Measurements from ENCODE around the gene USP22.

USP22 gene

GRCh38 chr17:21042458-21043295, at the start of gene USP22:
Gene USP22, minus strand, starts transcription at chr17:21043011. Its CDS starts 176 bp downstream, at chr17:21042835.
- H3K4me2 ChIP-seq: peak within 1 kb of the TSS; percentile 71
- H3K27me3 ChIP-seq (ENCODE audit: insufficient read depth, low read depth): no peaks in the 10 kb centered on the region
- peaks cover 13% of the 10 kb centered on the region; the same call in 1 of the 2 replicates for H4K20me1 ChIP-seq (ENCODE audit: insufficient read depth)
- peak within 1 kb of the TSS; percentile 74 for H2AFZ ChIP-seq (ENCODE audit: low read depth)
- no peak for TF ChIP-seq CTCF (conservative IDR thresholded peaks at IDR 0.05; ENCODE audit: low read depth, low read length)
- peaks cover 45% of the 10 kb centered on the region for H3K79me2 ChIP-seq (ENCODE audit: insufficient read depth, low read depth)
- peaks cover 40% of the 10 kb centered on the region for H3K4me1 ChIP-seq (ENCODE audit: low read depth, poor library complexity, severe bottlenecking)
- peak within 1 kb of the TSS; percentile 88 for H3K9ac ChIP-seq
- peak within 1 kb of the TSS; percentile 92 for H3K27ac ChIP-seq
- no peak within 1 kb of the TSS for H3K4me3 ChIP-seq (IDR thresholded peaks at IDR 0.05; ENCODE audit: insufficient read depth, low read depth, low read length)
- no peaks in the 10 kb centered on the region for H3K36me3 ChIP-seq (ENCODE audit: insufficient read depth)

GRCh38 chr17:21090902-21091618, 48.2 kb upstream of the USP22 start:
- H2AFZ ChIP-seq (ENCODE audit: low read depth): no peak overlapping the region
- no peaks in the 10 kb centered on the region for H3K27me3 ChIP-seq (ENCODE audit: insufficient read depth, low read depth)
- no peaks in the 10 kb centered on the region for H3K4me1 ChIP-seq (ENCODE audit: low read depth, poor library complexity, severe bottlenecking)
- no peaks in the 10 kb centered on the region for H3K36me3 ChIP-seq (ENCODE audit: insufficient read depth)
- no peak overlapping the region for H3K4me3 ChIP-seq (IDR thresholded peaks at IDR 0.05; ENCODE audit: insufficient read depth, low read depth, low read length)
- no peak for TF ChIP-seq CTCF (conservative IDR thresholded peaks at IDR 0.05; ENCODE audit: low read depth, low read length)
- H3K9ac ChIP-seq: no peak overlapping the region
- no peak overlapping the region for H3K4me2 ChIP-seq
- no peaks in the 10 kb centered on the region for H4K20me1 ChIP-seq (ENCODE audit: insufficient read depth)
- no peaks in the 10 kb centered on the region for H3K79me2 ChIP-seq (ENCODE audit: insufficient read depth, low read depth)
- H3K27ac ChIP-seq: no peak overlapping the region

- H3K4me3 ChIP-seq (IDR thresholded peaks at IDR 0.05; ENCODE audit: insufficient read depth, low read depth, low read length): no peak overlapping the region
- no peaks in the 10 kb centered on the region for H3K79me2 ChIP-seq (ENCODE audit: insufficient read depth, low read depth)
- no peak overlapping the region for H3K27ac ChIP-seq
- no peaks in the 10 kb centered on the region for H3K4me1 ChIP-seq (ENCODE audit: low read depth, poor library complexity, severe bottlenecking)
- H3K27me3 ChIP-seq (ENCODE audit: insufficient read depth, low read depth): no peaks in the 10 kb centered on the region
- H3K4me2 ChIP-seq: no peak overlapping the region
- H3K36me3 ChIP-seq (ENCODE audit: insufficient read depth): no peaks in the 10 kb centered on the region
- H2AFZ ChIP-seq (ENCODE audit: low read depth): no peak overlapping the region
- no peak overlapping the region for H3K9ac ChIP-seq
- H4K20me1 ChIP-seq (ENCODE audit: insufficient read depth): no peaks in the 10 kb centered on the region
- TF ChIP-seq CTCF (conservative IDR thresholded peaks at IDR 0.05; ENCODE audit: low read depth, low read length): no peak
Observed at GRCh38 chr17:21089933-21090901, 47.4 kb upstream of the USP22 start.

GRCh38 chr17:21089145-21089544, 46.3 kb upstream of the USP22 start:
- Histone ChIP-seq H3K4me1 (ENCODE audit: low read depth, poor library complexity, severe bottlenecking) (no peaks in the 10 kb centered on the region), H3K27ac (no peak overlapping the region), H3K9ac (no peak overlapping the region), H3K4me2 (no peak overlapping the region), H2AFZ (ENCODE audit: low read depth) (no peak overlapping the region), H3K36me3 (ENCODE audit: insufficient read depth) (no peaks in the 10 kb centered on the region), H3K27me3 (ENCODE audit: insufficient read depth, low read depth) (no peaks in the 10 kb centered on the region), H4K20me1 (ENCODE audit: insufficient read depth) (no peaks in the 10 kb centered on the region), H3K79me2 (ENCODE audit: insufficient read depth, low read depth) (no peaks in the 10 kb centered on the region), H3K4me3 (IDR thresholded peaks at IDR 0.05; ENCODE audit: insufficient read depth, low read depth, low read length) (no peak overlapping the region)
- no peak for TF ChIP-seq CTCF (conservative IDR thresholded peaks at IDR 0.05; ENCODE audit: low read depth, low read length)

Measured in KMS-11 (cell line).